Liver (tissue), 9 donors: Measurements from ENCODE around the gene ITGB6. TPM values are rescaled to one million over a fixed set of nuclear protein-coding genes. Genes with fewer than 3 reads are reported as not detected.

Source experiments
- DNase-seq: peaks from one replicate; pipeline ENCODE4 v3.0.0-alpha.2; 2017; ENCODE audit warnings: low spot score
- H3K27ac ChIP-seq, 2 donors: one replicate each; pipeline ENCODE4 v1.7.0; 2013; ENCODE audit warnings: inconsistent platforms in 2 of 2, low read length in 2 of 2, control low read depth in 1 of 2, low read depth in 1 of 2, mild to moderate bottlenecking in 1 of 2
- H3K27me3 ChIP-seq, 4 donors: one replicate each; pipeline versions ENCODE4 v1.6.1 to v1.7.0; 2013; ENCODE audit warnings: low read length in 3 of 4, inconsistent platforms in 1 of 4, mild to moderate bottlenecking in 1 of 4, moderate library complexity in 1 of 4; ENCODE audit not compliant: control insufficient read depth in 4 of 4, insufficient read depth in 4 of 4
- H3K36me3 ChIP-seq, 4 donors: one replicate each; pipeline versions ENCODE4 v1.6.1 to v1.7.0; 2013; ENCODE audit warnings: low read length in 3 of 4, mild to moderate bottlenecking in 3 of 4, low read depth in 1 of 4, moderate library complexity in 1 of 4; ENCODE audit not compliant: control insufficient read depth in 4 of 4, insufficient read depth in 3 of 4
- H3K4me1 ChIP-seq, 4 donors: one replicate each; pipeline versions ENCODE4 v1.6.1 to v1.7.0; 2013; ENCODE audit warnings: low read length in 3 of 4, mild to moderate bottlenecking in 3 of 4, moderate library complexity in 1 of 4; ENCODE audit not compliant: control insufficient read depth in 4 of 4, insufficient read depth in 4 of 4
- H3K4me3 ChIP-seq, 3 donors: one replicate each; pipeline versions ENCODE4 v1.6.1 to v1.7.0; 2013; ENCODE audit warnings: low read length in 3 of 3, control low read depth in 1 of 3, low read depth in 1 of 3, mild to moderate bottlenecking in 1 of 3
- H3K9ac ChIP-seq, 2 donors: one replicate each; pipeline ENCODE4 v1.7.0; 2013; ENCODE audit warnings: low read length in 2 of 2, mild to moderate bottlenecking in 2 of 2, moderate library complexity in 2 of 2, control low read depth in 1 of 2, low read depth in 1 of 2
- H3K9me3 ChIP-seq, 4 donors: one replicate each; pipeline versions ENCODE4 v1.6.1 to v1.7.0; 2013; ENCODE audit warnings: low read length in 3 of 4; ENCODE audit not compliant: control insufficient read depth in 4 of 4
- EGR1 ChIP-seq, 2 donors: IDR thresholded peaks; 2 replicates each; pipeline ENCODE4 v1.6.1; 2016 to 2018; ENCODE audit warnings: antibody characterized with exemption in 2 of 2, low read depth in 2 of 2
- FOXA1 ChIP-seq: IDR thresholded peaks from 2 replicates; pipeline ENCODE4 v1.6.1; 2016; ENCODE audit warnings: antibody characterized with exemption
- FOXA2 ChIP-seq: IDR thresholded peaks from 2 replicates; pipeline ENCODE4 v1.6.1; 2016; ENCODE audit warnings: antibody characterized with exemption
- GABPA ChIP-seq, 2 donors: IDR thresholded peaks in 1 of 2; conservative IDR thresholded peaks in 1 of 2; 2 replicates each; pipeline ENCODE4 v1.6.1; 2016; ENCODE audit warnings: antibody characterized with exemption in 2 of 2, mild to moderate bottlenecking in 1 of 2, moderate library complexity in 1 of 2
- HNF4G ChIP-seq: IDR thresholded peaks from 2 replicates; pipeline ENCODE4 v1.6.1; 2016; ENCODE audit warnings: antibody characterized with exemption
- MAX ChIP-seq: IDR thresholded peaks from 2 replicates; pipeline ENCODE4 v1.6.1; 2016; ENCODE audit warnings: antibody characterized with exemption
- NR2F2 ChIP-seq: IDR thresholded peaks from 2 replicates; pipeline ENCODE4 v1.6.1; 2016; ENCODE audit warnings: antibody characterized with exemption
- RAD21 ChIP-seq, 2 donors: IDR thresholded peaks; 2 replicates each; pipeline ENCODE4 v1.6.1; 2016; ENCODE audit warnings: antibody characterized with exemption in 2 of 2, mild to moderate bottlenecking in 2 of 2
- REST ChIP-seq: IDR thresholded peaks from 2 replicates; pipeline ENCODE4 v1.6.1; 2016; ENCODE audit warnings: antibody characterized with exemption, mild to moderate bottlenecking
- RXRA ChIP-seq, 2 donors: IDR thresholded peaks; 2 replicates each; pipeline ENCODE4 v1.6.1; 2017 to 2018; ENCODE audit warnings: antibody characterized with exemption in 2 of 2, mild to moderate bottlenecking in 1 of 2
- SP1 ChIP-seq: IDR thresholded peaks from 2 replicates; pipeline ENCODE4 v1.6.1; 2018; ENCODE audit warnings: antibody characterized with exemption, mild to moderate bottlenecking
- YY1 ChIP-seq: IDR thresholded peaks from 2 replicates; pipeline ENCODE4 v1.6.1; 2016; ENCODE audit warnings: antibody characterized with exemption, mild to moderate bottlenecking
- WGBS: extraction: QIAGEN DNeasy Blood & Tissue Kit; methylation state at CpG from one replicate; pipeline ENCODE4 v1.1.7; 2013; 5-methylcytosine and 5-hydroxymethylcytosine counted together
- polyA plus RNA-seq, 2 donors: library from polyadenylated mRNA; stranded (reverse) in 1 of 2; unstranded in 1 of 2; fragments of 200-250 nt in 1 of 2; fragments of >200 nt in 1 of 2; fragmentation: Nextera tagmentation in 1 of 2; extraction: Ambion mirVana in 1 of 2; gene quantifications; one replicate each; pipeline versions ENCODE4 v1.2.1 to v1.2.3, GENCODE V29; 2013 to 2015
- total RNA-seq, 2 donors: library from RNA; depleted of rRNA; stranded (reverse); fragments of >200 nt; gene quantifications; one replicate each; pipeline ENCODE4 v1.2.3, GENCODE V29; 2014
- TF ChIP-seq, protein P1 (sequence below): IDR thresholded peaks from 2 replicates; pipeline ENCODE4 v1.6.1; 2016; ENCODE audit warnings: antibody characterized with exemption
- TF ChIP-seq, protein P2 (sequence below): fragments of 150-350 bp; IDR thresholded peaks from 2 replicates; pipeline ENCODE4 v1.5.1; 2017; ENCODE audit warnings: improper control_type of control experiment, low read depth, low read length; ENCODE audit not compliant: missing input control
- TF ChIP-seq, protein P3 (sequence below): IDR thresholded peaks from 2 replicates; pipeline ENCODE4 v1.6.1; 2016; ENCODE audit warnings: antibody characterized with exemption
- donor health status: healthy.
- donor health status: healthy.
- donor health status: healthy.
- donor health status: healthy.
- donor health status: healthy.

Gene ITGB6
- total and polyA plus RNA-seq, 4 donors, result 0.03 to 0.10 (median 0.08) TPM; not detected in 1

- no peak for TF ChIP-seq GABPA (IDR thresholded peaks at IDR 0.05 in 1 of 2, conservative IDR thresholded peaks at IDR 0.05 in 1 of 2)
- no peak for TF ChIP-seq FOXA1
- no peak for TF ChIP-seq SP1
- TF ChIP-seq YY1, result no peak
Measured at GRCh38 chr2:160108646-160109045, 91.4 kb downstream of the ITGB6 start (continued).

DNA sequence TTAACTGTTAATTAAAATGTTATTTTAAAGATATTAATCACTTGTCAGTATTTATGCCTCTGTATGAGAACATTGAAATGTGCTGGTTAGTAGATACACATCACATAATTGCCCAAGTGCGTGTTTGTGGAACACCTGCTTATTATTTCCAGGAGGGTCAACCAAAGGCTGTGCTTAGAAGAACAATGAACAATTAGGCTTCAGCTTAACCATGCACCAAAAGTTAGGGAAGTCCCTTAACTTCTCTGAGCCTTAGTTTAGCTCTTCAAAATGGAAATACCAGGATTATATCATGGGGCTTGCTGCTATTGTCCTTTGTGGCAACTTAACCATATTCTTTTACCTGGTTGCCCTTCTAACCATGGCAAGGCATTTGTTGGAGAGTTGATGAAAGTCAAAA, 94.7 kb downstream of the ITGB6 start:
- WGBS, result 92% methylated on average over 1 of the region's 1 CpG
- Histone ChIP-seq H3K36me3 (no peaks in the 10 kb centered on the region), H3K9ac (no peak overlapping the region), H3K4me1 (no peaks in the 10 kb centered on the region), H3K27me3 (no peaks in the 10 kb centered on the region), H3K27ac (no peak overlapping the region), H3K4me3 (no peak overlapping the region), H3K9me3 (no peaks in the 10 kb centered on the region)
- no peak for DNase-seq
- TF ChIP-seq NR2F2, result no peak
- TF ChIP-seq RXRA (IDR thresholded peaks at IDR 0.05), result no peak
- TF ChIP-seq, protein P1, sequence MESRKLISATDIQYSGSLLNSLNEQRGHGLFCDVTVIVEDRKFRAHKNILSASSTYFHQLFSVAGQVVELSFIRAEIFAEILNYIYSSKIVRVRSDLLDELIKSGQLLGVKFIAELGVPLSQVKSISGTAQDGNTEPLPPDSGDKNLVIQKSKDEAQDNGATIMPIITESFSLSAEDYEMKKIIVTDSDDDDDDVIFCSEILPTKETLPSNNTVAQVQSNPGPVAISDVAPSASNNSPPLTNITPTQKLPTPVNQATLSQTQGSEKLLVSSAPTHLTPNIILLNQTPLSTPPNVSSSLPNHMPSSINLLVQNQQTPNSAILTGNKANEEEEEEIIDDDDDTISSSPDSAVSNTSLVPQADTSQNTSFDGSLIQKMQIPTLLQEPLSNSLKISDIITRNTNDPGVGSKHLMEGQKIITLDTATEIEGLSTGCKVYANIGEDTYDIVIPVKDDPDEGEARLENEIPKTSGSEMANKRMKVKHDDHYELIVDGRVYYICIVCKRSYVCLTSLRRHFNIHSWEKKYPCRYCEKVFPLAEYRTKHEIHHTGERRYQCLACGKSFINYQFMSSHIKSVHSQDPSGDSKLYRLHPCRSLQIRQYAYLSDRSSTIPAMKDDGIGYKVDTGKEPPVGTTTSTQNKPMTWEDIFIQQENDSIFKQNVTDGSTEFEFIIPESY, result no peak
- TF ChIP-seq RAD21 (IDR thresholded peaks at IDR 0.05), result no peak
- TF ChIP-seq, protein P2, sequence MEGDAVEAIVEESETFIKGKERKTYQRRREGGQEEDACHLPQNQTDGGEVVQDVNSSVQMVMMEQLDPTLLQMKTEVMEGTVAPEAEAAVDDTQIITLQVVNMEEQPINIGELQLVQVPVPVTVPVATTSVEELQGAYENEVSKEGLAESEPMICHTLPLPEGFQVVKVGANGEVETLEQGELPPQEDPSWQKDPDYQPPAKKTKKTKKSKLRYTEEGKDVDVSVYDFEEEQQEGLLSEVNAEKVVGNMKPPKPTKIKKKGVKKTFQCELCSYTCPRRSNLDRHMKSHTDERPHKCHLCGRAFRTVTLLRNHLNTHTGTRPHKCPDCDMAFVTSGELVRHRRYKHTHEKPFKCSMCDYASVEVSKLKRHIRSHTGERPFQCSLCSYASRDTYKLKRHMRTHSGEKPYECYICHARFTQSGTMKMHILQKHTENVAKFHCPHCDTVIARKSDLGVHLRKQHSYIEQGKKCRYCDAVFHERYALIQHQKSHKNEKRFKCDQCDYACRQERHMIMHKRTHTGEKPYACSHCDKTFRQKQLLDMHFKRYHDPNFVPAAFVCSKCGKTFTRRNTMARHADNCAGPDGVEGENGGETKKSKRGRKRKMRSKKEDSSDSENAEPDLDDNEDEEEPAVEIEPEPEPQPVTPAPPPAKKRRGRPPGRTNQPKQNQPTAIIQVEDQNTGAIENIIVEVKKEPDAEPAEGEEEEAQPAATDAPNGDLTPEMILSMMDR, result no peak
- no peak for TF ChIP-seq REST

GRCh38 chr2:160104115-160104514, 96.0 kb downstream of the ITGB6 start:
- H3K4me3 ChIP-seq, result no peak overlapping the region
- no peaks in the 10 kb centered on the region for H3K9me3 ChIP-seq
- TF ChIP-seq SP1 (no peak), FOXA1 (no peak), EGR1 (IDR thresholded peaks at IDR 0.05; ENCODE audit: low read depth in 2 of 2) (no peak), REST (no peak), GABPA (IDR thresholded peaks at IDR 0.05 in 1 of 2, conservative IDR thresholded peaks at IDR 0.05 in 1 of 2) (no peak), YY1 (no peak), RAD21 (IDR thresholded peaks at IDR 0.05) (no peak), NR2F2 (no peak), MAX (no peak), FOXA2 (no peak), RXRA (IDR thresholded peaks at IDR 0.05) (no peak), HNF4G (no peak)
- TF ChIP-seq, protein P1, result no peak
- TF ChIP-seq, protein P3, sequence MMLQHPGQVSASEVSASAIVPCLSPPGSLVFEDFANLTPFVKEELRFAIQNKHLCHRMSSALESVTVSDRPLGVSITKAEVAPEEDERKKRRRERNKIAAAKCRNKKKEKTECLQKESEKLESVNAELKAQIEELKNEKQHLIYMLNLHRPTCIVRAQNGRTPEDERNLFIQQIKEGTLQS, result no peak
- no peak for DNase-seq
- H3K27me3 ChIP-seq, result no peaks in the 10 kb centered on the region
- H3K9ac ChIP-seq, result no peak overlapping the region
- H3K4me1 ChIP-seq, result no peaks in the 10 kb centered on the region
- WGBS, result 54% methylated on average over 2 of the region's 2 CpGs
- no peak overlapping the region for H3K27ac ChIP-seq
- H3K36me3 ChIP-seq, result no peaks in the 10 kb centered on the region
